Measurements from ENCODE around the gene ITGA11.
A peak's percentile ranks its signal among the peaks of the same experiment; 100 is the strongest.

Gene ITGA11, protein sequence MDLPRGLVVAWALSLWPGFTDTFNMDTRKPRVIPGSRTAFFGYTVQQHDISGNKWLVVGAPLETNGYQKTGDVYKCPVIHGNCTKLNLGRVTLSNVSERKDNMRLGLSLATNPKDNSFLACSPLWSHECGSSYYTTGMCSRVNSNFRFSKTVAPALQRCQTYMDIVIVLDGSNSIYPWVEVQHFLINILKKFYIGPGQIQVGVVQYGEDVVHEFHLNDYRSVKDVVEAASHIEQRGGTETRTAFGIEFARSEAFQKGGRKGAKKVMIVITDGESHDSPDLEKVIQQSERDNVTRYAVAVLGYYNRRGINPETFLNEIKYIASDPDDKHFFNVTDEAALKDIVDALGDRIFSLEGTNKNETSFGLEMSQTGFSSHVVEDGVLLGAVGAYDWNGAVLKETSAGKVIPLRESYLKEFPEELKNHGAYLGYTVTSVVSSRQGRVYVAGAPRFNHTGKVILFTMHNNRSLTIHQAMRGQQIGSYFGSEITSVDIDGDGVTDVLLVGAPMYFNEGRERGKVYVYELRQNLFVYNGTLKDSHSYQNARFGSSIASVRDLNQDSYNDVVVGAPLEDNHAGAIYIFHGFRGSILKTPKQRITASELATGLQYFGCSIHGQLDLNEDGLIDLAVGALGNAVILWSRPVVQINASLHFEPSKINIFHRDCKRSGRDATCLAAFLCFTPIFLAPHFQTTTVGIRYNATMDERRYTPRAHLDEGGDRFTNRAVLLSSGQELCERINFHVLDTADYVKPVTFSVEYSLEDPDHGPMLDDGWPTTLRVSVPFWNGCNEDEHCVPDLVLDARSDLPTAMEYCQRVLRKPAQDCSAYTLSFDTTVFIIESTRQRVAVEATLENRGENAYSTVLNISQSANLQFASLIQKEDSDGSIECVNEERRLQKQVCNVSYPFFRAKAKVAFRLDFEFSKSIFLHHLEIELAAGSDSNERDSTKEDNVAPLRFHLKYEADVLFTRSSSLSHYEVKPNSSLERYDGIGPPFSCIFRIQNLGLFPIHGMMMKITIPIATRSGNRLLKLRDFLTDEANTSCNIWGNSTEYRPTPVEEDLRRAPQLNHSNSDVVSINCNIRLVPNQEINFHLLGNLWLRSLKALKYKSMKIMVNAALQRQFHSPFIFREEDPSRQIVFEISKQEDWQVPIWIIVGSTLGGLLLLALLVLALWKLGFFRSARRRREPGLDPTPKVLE

DNA sequence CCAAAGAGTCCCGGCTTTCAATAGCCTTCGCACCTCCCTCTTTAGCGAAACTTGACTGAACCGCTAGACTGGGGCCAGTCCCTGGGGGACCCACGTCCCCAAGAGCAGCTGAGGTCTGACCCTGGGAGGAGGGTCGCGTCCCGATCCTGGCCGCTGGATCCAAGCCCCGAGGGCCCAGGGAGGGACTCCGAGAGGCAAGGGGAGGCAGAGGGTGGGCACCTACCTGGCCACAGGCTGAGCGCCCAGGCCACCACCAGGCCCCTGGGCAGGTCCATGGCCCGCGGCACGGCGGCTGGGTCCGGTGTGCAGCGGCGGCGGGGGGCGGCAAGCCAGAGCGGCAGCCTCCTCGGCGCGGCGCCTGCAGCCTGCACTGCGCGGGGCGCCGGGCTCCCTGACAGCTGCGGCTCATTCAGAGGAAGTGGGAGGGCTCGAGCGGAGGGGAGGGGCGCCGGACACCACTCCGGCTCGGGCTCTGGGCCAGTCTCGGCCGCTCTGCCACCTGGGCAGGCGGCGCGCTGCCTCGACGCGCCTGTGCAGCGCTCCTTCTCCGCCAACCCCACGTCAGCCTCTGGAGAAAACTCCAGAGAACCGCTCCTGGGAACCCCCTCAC is at the start of gene ITGA11:
TSS of gene ITGA11 (minus strand) at position 372 of the 610 bp plus-strand sequence. CDS start at position 275, 97 bp downstream.
- H3K36me3 ChIP-seq (ENCODE audit: control insufficient read depth, insufficient read depth, low read length) = no peaks in the 10 kb centered on the region
- H3K4me3 ChIP-seq (replicated peaks; ENCODE audit: low read depth, low read length) = no peak within 1 kb of the TSS
- no peak for TF ChIP-seq CTCF (IDR thresholded peaks at IDR 0.05; ENCODE audit: insufficient read depth, low read length, poor library complexity, severe bottlenecking)
- DNase-seq (ENCODE audit: extremely low read depth, insufficient read length) = peak; percentile 39
- H3K27me3 ChIP-seq (replicated peaks; ENCODE audit: control insufficient read depth, insufficient read depth, low read length) = peaks cover 4% of the 10 kb centered on the region

- Histone ChIP-seq H3K27me3 (replicated peaks; ENCODE audit: control insufficient read depth, insufficient read depth, low read length) (peaks cover 2% of the 10 kb centered on the region), H3K4me3 (replicated peaks; ENCODE audit: low read depth, low read length) (no peak overlapping the region), H3K36me3 (ENCODE audit: control insufficient read depth, insufficient read depth, low read length) (no peaks in the 10 kb centered on the region)
- TF ChIP-seq CTCF (IDR thresholded peaks at IDR 0.05; ENCODE audit: insufficient read depth, low read length, poor library complexity, severe bottlenecking) = no peak
- no peak for DNase-seq (ENCODE audit: extremely low read depth, insufficient read length)
Observed at GRCh38 chr15:68481321-68481720, 49.4 kb upstream of the ITGA11 start.

DNA sequence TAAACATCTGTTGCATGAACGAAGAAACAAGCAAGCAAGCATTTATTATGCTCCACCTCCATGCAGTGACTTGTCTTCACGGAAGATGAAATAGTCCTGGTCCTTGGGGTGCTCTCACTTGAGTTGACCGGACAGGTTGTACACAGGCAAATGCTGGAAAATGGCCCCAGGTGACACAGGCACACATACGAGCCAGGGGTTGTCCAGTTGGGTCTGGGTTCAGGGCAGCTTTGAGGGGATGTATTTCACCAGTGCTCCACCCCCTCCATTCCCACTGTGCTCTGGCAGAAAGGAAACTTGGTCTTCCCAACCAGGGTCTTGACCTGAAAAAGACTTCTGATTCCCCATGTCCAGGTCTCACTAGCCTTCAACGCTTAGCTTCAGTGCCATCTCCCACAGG is 48.3 kb upstream of the ITGA11 start:
- Histone ChIP-seq H3K4me3 (replicated peaks; ENCODE audit: low read depth, low read length) (no peak overlapping the region), H3K27me3 (replicated peaks; ENCODE audit: control insufficient read depth, insufficient read depth, low read length) (peaks cover 2% of the 10 kb centered on the region; the same call in 1 of the 2 replicates), H3K36me3 (ENCODE audit: control insufficient read depth, insufficient read depth, low read length) (no peaks in the 10 kb centered on the region)
- DNase-seq (ENCODE audit: extremely low read depth, insufficient read length) = no peak
- no peak for TF ChIP-seq CTCF (IDR thresholded peaks at IDR 0.05; ENCODE audit: insufficient read depth, low read length, poor library complexity, severe bottlenecking)

DNA sequence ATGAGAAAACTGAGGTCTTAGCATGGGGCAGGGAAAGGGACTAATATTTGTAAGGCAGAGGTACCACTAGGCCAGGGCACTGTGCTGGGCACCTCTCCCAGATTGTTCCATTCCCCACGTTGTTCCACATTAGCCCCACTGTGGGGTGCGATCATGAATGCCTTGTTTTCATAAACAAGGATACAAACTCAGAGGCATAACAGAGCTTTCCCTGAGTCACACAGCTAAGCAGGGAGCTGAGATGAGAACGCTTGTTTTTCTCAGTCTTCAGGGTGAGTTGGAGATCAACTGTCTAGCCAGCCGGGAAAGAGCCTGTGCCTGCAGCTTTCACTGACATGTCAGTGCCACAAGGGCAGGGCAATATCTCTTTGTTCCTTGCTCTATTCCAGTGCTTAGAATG is 47.9 kb upstream of the ITGA11 start:
- Histone ChIP-seq H3K4me3 (replicated peaks; ENCODE audit: low read depth, low read length) (no peak overlapping the region), H3K27me3 (replicated peaks; ENCODE audit: control insufficient read depth, insufficient read depth, low read length) (peaks cover 2% of the 10 kb centered on the region; the same call in 1 of the 2 replicates), H3K36me3 (ENCODE audit: control insufficient read depth, insufficient read depth, low read length) (no peaks in the 10 kb centered on the region)
- no peak for DNase-seq (ENCODE audit: extremely low read depth, insufficient read length)
- no peak for TF ChIP-seq CTCF (IDR thresholded peaks at IDR 0.05; ENCODE audit: insufficient read depth, low read length, poor library complexity, severe bottlenecking)

GRCh38 chr15:68479406-68479805 is 47.4 kb upstream of the ITGA11 start:
- Histone ChIP-seq H3K27me3 (replicated peaks; ENCODE audit: control insufficient read depth, insufficient read depth, low read length) (peaks cover 2% of the 10 kb centered on the region; the same call in 1 of the 2 replicates), H3K36me3 (ENCODE audit: control insufficient read depth, insufficient read depth, low read length) (no peaks in the 10 kb centered on the region), H3K4me3 (replicated peaks; ENCODE audit: low read depth, low read length) (no peak overlapping the region)
- no peak for DNase-seq (ENCODE audit: extremely low read depth, insufficient read length)
- TF ChIP-seq CTCF (IDR thresholded peaks at IDR 0.05; ENCODE audit: insufficient read depth, low read length, poor library complexity, severe bottlenecking) = no peak

Data from GM06990 (cell line).